T-helper 22 cell (primary cell): ENCODE results near the gene EBF3.

Experiments
- DNase-seq: peaks from one replicate; pipeline ENCODE4 v3.0.0-alpha.2; 2020; ENCODE audit warnings: low read depth

Gene EBF3

GRCh38 chr10:129970465-129971364 lies 6.6 kb upstream of the EBF3 start:
- DNase-seq, result no peak

GRCh38 chr10:129969911-129970464 lies 5.9 kb upstream of the EBF3 start:
- no peak for DNase-seq

- no peak for DNase-seq
Observed at GRCh38 chr10:129969184-129969910, 5.3 kb upstream of the EBF3 start.

GRCh38 chr10:129968853-129969183 lies 4.7 kb upstream of the EBF3 start:
- DNase-seq, result no peak

- no peak for DNase-seq
Observed at GRCh38 chr10:129968020-129968852, 4.2 kb upstream of the EBF3 start.

GRCh38 chr10:129967579-129968019 lies 3.5 kb upstream of the EBF3 start:
- no peak for DNase-seq

- no peak for DNase-seq
Observed at GRCh38 chr10:129966889-129967578, 3.0 kb upstream of the EBF3 start.

- DNase-seq, result no peak
Observed at GRCh38 chr10:129966370-129966888, 2.4 kb upstream of the EBF3 start.

GRCh38 chr10:129965959-129966358 lies 1.9 kb upstream of the EBF3 start:
- DNase-seq, result no peak

GRCh38 chr10:129965425-129965808 lies 1.3 kb upstream of the EBF3 start:
- no peak for DNase-seq

GRCh38 chr10:129964611-129965424 lies 744 bp upstream of the EBF3 start:
- no peak for DNase-seq

- DNase-seq, result no peak
Observed at GRCh38 chr10:129962872-129963640, 1.0 kb downstream of the EBF3 start.

GRCh38 chr10:129962031-129962871 lies 1.8 kb downstream of the EBF3 start:
- DNase-seq, result no peak

GRCh38 chr10:129961157-129961701 lies 2.8 kb downstream of the EBF3 start:
- DNase-seq, result no peak

GRCh38 chr10:129960481-129961156 lies 3.5 kb downstream of the EBF3 start:
- DNase-seq, result no peak

GRCh38 chr10:129959544-129960480 lies 4.3 kb downstream of the EBF3 start:
- DNase-seq, result no peak
